Fibroblast of lung (primary cell): Measurements from ENCODE around the gene METTL1. TPM values are rescaled to one million over a fixed set of nuclear protein-coding genes. Genes with fewer than 3 reads are reported as not detected.

Experiments used
- DNase-seq, 2 donors: peaks; one replicate each; pipeline versions ENCODE4 v3.0.0 to v3.0.0-alpha.2; 2010; ENCODE audit warnings: low read depth in 2 of 2
- H2AFZ ChIP-seq: 2 replicates; pipeline ENCODE4 v1.5.1; 2012; ENCODE audit warnings: low read length, control low read depth, inconsistent platforms
- H3K27ac ChIP-seq: 2 replicates; pipeline ENCODE4 v1.5.1; 2011; ENCODE audit warnings: low read length, control low read depth; ENCODE audit not compliant: insufficient read depth
- H3K27me3 ChIP-seq: 2 replicates; pipeline ENCODE4 v1.5.1; 2011; ENCODE audit warnings: mild to moderate bottlenecking, low read length; ENCODE audit not compliant: control insufficient read depth, insufficient read depth
- H3K36me3 ChIP-seq: 2 replicates; pipeline ENCODE4 v1.5.1; 2011; ENCODE audit warnings: low read length; ENCODE audit not compliant: control insufficient read depth, insufficient read depth
- H3K4me1 ChIP-seq: 2 replicates; pipeline ENCODE4 v1.5.1; 2011; ENCODE audit warnings: low read length; ENCODE audit not compliant: control insufficient read depth, insufficient read depth; ENCODE audit errors: extremely low read depth
- H3K4me2 ChIP-seq: 2 replicates; pipeline ENCODE4 v1.5.1; 2011; ENCODE audit warnings: low read length, control low read depth; ENCODE audit not compliant: insufficient read depth; ENCODE audit errors: extremely low read depth
- H3K4me3 ChIP-seq, 4 experiments: fragments of 200-600 bp in 1 of 4; sonication (generic) in 1 of 4; replicated peaks in 1 of 4; 2 replicates each; pipeline ENCODE4 v1.5.1; 2011 to 2016; ENCODE audit warnings: low read length in 4 of 4, low read depth in 3 of 4, mild to moderate bottlenecking in 3 of 4, control low read depth in 2 of 4, inconsistent platforms in 1 of 4, mixed read lengths in 1 of 4; ENCODE audit not compliant: insufficient read depth in 1 of 4; ENCODE audit errors: control extremely low read depth in 1 of 4
- H3K79me2 ChIP-seq: 2 replicates; pipeline ENCODE4 v1.5.1; 2012; ENCODE audit warnings: mild to moderate bottlenecking, low read length, inconsistent platforms; ENCODE audit not compliant: control insufficient read depth, insufficient read depth
- H3K9ac ChIP-seq: 2 replicates; pipeline ENCODE4 v1.5.1; 2011; ENCODE audit warnings: mild to moderate bottlenecking, low read length, control low read depth; ENCODE audit not compliant: insufficient read depth
- H3K9me3 ChIP-seq: 2 replicates; pipeline ENCODE4 v1.5.1; 2012; ENCODE audit warnings: low read depth, low read length; ENCODE audit not compliant: control insufficient read depth, insufficient read depth
- H4K20me1 ChIP-seq: 2 replicates; pipeline ENCODE4 v1.5.1; 2011; ENCODE audit warnings: low read length; ENCODE audit not compliant: control insufficient read depth, insufficient read depth; ENCODE audit errors: extremely low read depth
- EZH2 ChIP-seq: IDR thresholded peaks from 2 replicates; pipeline ENCODE4 v1.5.1; 2012; ENCODE audit warnings: low read length, control low read depth, mild to moderate bottlenecking; ENCODE audit errors: missing control alignments
- polyA plus RNA-seq, 2 donors: library from polyadenylated mRNA; depleted of rRNA in 1 of 2; stranded (reverse) in 1 of 2; unstranded in 1 of 2; fragments of >200 nt; gene quantifications; 2 replicates each; pipeline ENCODE4 v1.2.1, GENCODE V29; 2011 to 2012; ENCODE audit warnings: missing spikeins in 1 of 2
- total RNA-seq: library from RNA; depleted of rRNA; stranded (reverse); fragments of >200 nt; gene quantifications from 2 replicates; pipeline ENCODE4 v1.2.1, GENCODE V29; 2014
- TF ChIP-seq, protein P1 (sequence below), 2 donors: IDR thresholded peaks in 1 of 2; conservative IDR thresholded peaks in 1 of 2; 1 replicate in 1 of 2; 2 replicates in 1 of 2; pipeline ENCODE4 v1.5.1; 2011 to 2012; ENCODE audit warnings: low read length in 2 of 2, control low read depth in 1 of 2, inconsistent platforms in 1 of 2, low read depth in 1 of 2, mild to moderate bottlenecking in 1 of 2

The METTL1 gene
- total and polyA plus RNA-seq, 2 donors (not counting 1 experiment from before 2014, with no cell fraction given): 3.5 to 16.9 TPM

DNA sequence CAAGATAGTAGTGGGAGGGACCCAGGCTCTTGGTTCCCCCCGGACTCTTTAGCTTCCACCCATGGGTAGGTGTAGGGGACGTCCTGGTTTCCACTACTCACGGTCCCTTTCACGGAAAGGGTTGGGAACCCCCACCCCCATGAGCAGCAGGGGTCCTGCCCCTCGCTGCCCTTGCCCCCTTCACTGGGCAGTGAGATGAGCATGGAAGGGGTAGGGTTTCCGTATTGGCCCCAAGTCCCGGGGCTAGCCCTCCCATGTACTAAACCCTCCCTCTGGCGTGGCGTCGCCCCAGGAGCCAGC, 46.1 kb downstream of the METTL1 start:
- H4K20me1 ChIP-seq: no peaks in the 10 kb centered on the region
- H3K36me3 ChIP-seq: peaks cover 5% of the 10 kb centered on the region
- TF ChIP-seq, protein P1, sequence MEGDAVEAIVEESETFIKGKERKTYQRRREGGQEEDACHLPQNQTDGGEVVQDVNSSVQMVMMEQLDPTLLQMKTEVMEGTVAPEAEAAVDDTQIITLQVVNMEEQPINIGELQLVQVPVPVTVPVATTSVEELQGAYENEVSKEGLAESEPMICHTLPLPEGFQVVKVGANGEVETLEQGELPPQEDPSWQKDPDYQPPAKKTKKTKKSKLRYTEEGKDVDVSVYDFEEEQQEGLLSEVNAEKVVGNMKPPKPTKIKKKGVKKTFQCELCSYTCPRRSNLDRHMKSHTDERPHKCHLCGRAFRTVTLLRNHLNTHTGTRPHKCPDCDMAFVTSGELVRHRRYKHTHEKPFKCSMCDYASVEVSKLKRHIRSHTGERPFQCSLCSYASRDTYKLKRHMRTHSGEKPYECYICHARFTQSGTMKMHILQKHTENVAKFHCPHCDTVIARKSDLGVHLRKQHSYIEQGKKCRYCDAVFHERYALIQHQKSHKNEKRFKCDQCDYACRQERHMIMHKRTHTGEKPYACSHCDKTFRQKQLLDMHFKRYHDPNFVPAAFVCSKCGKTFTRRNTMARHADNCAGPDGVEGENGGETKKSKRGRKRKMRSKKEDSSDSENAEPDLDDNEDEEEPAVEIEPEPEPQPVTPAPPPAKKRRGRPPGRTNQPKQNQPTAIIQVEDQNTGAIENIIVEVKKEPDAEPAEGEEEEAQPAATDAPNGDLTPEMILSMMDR (conservative IDR thresholded peaks at IDR 0.05 in 1 of 2, IDR thresholded peaks at IDR 0.05 in 1 of 2; ENCODE audit: low read depth in 1 of 2, low read length in 2 of 2): no peak
- TF ChIP-seq EZH2: no peak
- no peak for DNase-seq
- peak overlapping the region; percentile 69 to 86 (median 84) for H3K4me3 ChIP-seq
- H3K9ac ChIP-seq: peak overlapping the region; percentile 86
- H3K27ac ChIP-seq: no peak overlapping the region
- H3K9me3 ChIP-seq: no peaks in the 10 kb centered on the region
- H3K79me2 ChIP-seq: no peaks in the 10 kb centered on the region
- peak overlapping the region; percentile 92 for H3K4me2 ChIP-seq
- H2AFZ ChIP-seq: peak overlapping the region; percentile 39
- H3K27me3 ChIP-seq: no peaks in the 10 kb centered on the region
- H3K4me1 ChIP-seq: peaks cover 5% of the 10 kb centered on the region

DNA sequence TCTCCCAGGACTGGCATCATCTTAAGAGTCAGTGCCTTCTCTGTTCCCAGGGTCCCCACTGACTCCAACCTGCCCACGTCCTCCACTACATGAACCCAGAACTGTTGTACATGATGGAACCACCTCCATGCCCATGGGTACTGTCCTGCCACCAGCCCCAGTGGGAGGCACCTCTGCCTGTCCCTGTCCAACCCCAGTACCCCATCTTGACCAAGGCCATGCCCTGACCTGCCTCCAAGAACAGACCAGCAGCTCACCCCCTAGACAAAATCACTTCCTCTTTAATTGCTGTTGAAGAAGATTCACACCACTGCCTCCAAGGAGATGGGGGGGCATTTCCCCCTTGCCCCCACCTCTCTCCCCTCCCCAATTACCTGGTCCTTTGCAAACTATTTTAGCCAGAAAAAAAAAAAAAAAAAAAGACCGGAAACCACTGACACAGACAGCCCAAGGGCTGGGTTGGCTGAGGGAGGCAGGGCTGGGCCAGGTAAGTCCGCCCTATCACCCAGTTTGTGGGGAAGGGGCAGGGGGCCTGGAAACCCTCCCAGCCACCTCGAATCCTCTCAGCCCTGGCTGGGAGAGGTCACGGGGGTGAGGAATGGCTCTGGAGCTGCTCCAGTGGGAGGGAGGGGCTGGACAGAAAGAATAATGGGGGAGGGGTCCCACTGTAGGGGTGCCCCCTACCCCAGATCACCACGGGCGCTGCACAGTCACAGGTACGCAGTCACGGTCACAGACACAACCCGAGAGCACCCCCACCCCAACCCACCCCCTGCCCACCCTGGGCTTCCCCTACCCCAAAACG, 46.8 kb downstream of the METTL1 start:
- Histone ChIP-seq H3K4me1 (peaks cover 5% of the 10 kb centered on the region), H4K20me1 (no peaks in the 10 kb centered on the region), H3K36me3 (peaks cover 8% of the 10 kb centered on the region), H3K27ac (no peak overlapping the region), H3K9me3 (no peaks in the 10 kb centered on the region), H3K4me3 (no peak overlapping the region), H2AFZ (no peak overlapping the region), H3K4me2 (no peak overlapping the region), H3K79me2 (no peaks in the 10 kb centered on the region), H3K27me3 (no peaks in the 10 kb centered on the region), H3K9ac (no peak overlapping the region)
- TF ChIP-seq, protein P1 (conservative IDR thresholded peaks at IDR 0.05 in 1 of 2, IDR thresholded peaks at IDR 0.05 in 1 of 2; ENCODE audit: low read depth in 1 of 2, low read length in 2 of 2): no peak
- TF ChIP-seq EZH2: no peak
- no peak for DNase-seq

DNA sequence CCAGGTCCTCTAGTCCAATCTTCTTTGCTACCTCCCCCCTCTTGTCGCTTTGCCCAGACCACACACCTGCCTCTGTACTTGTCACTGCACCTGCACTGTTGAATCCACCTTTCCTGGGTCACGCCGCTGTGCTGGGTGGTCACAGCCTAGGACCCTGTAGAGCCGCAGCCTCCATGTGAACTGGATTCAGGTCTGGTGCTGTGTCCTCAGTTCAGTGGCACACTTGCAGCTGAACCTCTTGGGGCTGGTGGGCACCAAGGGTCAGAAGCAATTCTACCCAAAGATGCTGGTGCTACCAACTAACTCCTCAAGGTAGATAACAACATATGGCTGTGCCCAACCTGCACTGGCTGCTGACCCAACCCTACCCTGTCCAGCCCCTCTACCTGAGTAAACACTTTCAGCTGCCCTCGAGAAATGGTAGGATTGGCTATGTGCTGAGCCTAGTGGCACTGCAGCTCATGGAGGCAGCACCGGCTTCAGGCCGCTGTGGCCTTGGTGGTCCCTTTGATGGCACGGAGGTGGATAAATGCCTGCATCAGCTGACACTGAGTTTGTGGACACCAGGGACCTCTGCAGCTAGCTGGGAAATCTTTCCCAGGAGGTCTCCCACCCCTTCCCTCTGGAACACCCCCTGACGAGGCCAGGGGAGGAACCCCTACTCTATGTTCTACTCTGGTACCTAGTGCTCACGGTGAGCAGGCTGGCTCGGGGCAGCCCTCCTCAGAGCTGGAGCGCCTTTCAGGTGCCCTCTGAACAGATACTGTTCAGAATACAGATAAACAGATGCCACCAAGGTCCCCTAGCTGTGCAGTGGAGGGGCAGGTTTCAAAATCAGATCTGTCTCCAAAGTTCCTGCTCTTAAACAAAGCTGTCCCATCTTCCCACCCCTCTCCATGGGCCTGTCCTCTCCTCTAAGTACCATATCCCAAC, 47.6 kb downstream of the METTL1 start:
- H3K79me2 ChIP-seq: no peaks in the 10 kb centered on the region
- no peak overlapping the region for H3K4me3 ChIP-seq
- no peak overlapping the region for H3K27ac ChIP-seq
- no peaks in the 10 kb centered on the region for H3K27me3 ChIP-seq
- H2AFZ ChIP-seq: no peak overlapping the region
- H3K9me3 ChIP-seq: no peaks in the 10 kb centered on the region
- DNase-seq: no peak
- H3K4me1 ChIP-seq: peaks cover 5% of the 10 kb centered on the region
- no peak overlapping the region for H3K4me2 ChIP-seq
- peaks cover 8% of the 10 kb centered on the region for H3K36me3 ChIP-seq
- TF ChIP-seq, protein P1 (conservative IDR thresholded peaks at IDR 0.05 in 1 of 2, IDR thresholded peaks at IDR 0.05 in 1 of 2; ENCODE audit: low read depth in 1 of 2, low read length in 2 of 2): no peak
- no peak overlapping the region for H3K9ac ChIP-seq
- no peaks in the 10 kb centered on the region for H4K20me1 ChIP-seq
